Right ventricle myocardium inferior (tissue), 1 donor: Measurements from ENCODE around the gene PSMD5. TPM values are rescaled to one million over a fixed set of nuclear protein-coding genes. Genes with fewer than 3 reads are reported as not detected.

Experiments used
- ATAC-seq: fragments of 200-7000 bp; cut with Tn5 transposase; one replicate; pipeline ENCODE4 v1.9.1; 2020; ENCODE audit warnings: mild to moderate bottlenecking, moderate library complexity
- DNase-seq: peaks from one replicate; pipeline ENCODE4 v3.0.0; 2021; ENCODE audit errors: missing footprints
- intact Hi-C: fragments of 100-400 bp; cut with DNase I; formaldehyde crosslinking; loops from one replicate; pipeline ENCODE4 v1.11.0; 2022
- long read RNA-seq: library from polyadenylated mRNA; unstranded; transcript quantifications from one replicate; pipeline ENCODE4 v2.0.0, GENCODE V29; 2021
- total RNA-seq: library from RNA; stranded (reverse); fragmentation: NEBNext Ultra II Directional; extraction: Animal tissue kit (Norgen Biotek cat#: 25700); gene quantifications from one replicate; pipeline ENCODE4 v1.2.1, GENCODE V29; 2021
- donor health status: DM: no; HTN: yes; CAD: no; lungs with severe emphysema.

The PSMD5 gene
- total RNA-seq = 15.3 TPM
- long read RNA-seq, transcript PSMD5-201 (10 exons, 3,443 nt) = major isoform, 11 of 15 reads
- long read RNA-seq, partial matches to known transcripts = 0 of 15 reads
- long read RNA-seq, other reads (novel, unspliced or antisense) = 4 of 15 reads

DNA sequence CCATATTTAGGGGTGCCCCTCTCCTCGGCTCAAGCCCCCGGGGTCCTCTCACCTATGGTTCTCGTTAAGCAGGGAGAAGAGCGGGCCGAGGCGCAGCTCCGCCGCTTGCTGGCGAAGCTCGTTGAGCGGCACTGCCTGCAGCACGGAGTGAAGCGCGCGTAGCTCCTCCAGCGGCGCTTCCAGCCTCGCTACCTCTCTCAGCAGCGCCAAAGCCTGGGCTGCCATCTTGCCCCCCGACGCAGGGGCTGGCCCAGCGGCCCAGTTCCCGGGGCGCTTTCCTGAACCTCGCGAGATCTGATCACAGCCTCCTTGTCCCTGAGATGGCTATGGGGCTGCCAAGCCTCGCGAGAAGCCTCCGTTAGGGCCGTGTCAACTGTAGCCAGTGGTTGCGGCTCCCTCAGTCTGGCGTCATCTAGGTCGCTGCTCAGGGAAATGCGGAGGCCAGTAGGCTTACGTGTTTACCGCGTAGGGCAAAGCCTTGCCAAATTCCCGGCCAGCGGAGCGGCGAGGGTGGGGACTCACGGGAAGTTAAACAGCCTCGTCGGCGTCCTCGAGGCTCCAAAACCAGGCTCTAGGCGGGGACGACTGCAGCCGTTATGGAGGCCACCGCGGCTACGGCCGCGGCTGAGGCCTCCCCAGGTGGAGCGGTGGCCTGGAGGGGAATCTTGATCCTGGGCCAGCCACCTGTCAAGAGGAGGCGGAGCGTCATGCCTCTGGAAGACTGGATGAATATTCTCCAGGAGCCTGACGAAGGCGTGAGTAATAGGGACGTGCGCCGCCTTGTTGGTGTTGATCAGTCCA, at the start of gene PSMD5:
Gene PSMD5 (minus strand): TSS at position 238 of the 801 bp plus-strand sequence. CDS start 13 bp downstream, at position 225.
- intact Hi-C loops = loop anchor here (2.0 kb wide), 3 partner anchors 26 to 94 kb away; partner anchors contain the start of gene FBXW2
- ATAC-seq = peak; percentile 99
- peak; percentile 99 for DNase-seq

DNA sequence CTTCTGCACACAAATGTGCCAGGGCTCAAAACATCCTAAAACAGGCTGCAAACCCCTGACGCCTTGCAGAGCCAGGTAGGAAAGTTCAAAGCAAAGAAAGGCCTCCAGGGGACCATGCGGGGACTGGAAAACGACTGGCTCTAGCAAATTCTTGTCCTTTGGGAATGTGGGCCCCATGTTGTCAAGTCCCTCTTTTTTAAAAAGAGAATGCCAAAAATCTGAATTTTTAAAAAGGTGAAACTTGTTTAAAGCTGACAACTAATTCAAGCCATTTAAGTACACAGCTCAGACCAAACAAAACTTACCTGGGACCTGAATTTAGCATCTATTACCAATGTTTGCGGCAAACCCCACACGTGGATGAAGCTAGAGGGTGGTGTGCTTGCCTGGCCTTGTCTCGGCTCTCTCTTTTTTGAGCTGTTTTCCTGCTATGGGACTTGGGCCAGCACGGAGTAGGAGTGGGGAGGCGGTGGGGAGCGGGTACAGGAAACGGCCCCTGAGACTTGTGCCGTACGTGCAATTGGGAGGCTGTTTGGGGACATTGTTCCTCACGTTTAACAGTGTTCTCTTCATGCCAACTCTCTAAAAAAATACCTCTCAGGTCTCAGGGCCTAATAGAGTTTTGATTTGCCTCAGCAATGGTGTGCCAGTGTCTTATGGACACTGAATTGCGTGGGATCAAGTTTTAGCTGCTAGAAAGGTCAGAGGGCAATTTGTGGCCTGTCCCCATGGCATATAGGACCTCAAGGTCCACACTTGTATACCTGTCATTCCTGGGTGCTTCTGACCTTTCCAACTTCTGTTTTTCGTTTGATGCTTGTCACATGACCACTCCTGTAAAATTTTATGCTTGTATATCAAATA, 49.4 kb upstream of the PSMD5 start:
- intact Hi-C loops = no loop called here
- DNase-seq (no peak), ATAC-seq (no peak)

GRCh38 chr9:120891245-120891883, 48.6 kb upstream of the PSMD5 start:
- DNase-seq (no peak), ATAC-seq (no peak)
- intact Hi-C loops = no loop called here

DNA sequence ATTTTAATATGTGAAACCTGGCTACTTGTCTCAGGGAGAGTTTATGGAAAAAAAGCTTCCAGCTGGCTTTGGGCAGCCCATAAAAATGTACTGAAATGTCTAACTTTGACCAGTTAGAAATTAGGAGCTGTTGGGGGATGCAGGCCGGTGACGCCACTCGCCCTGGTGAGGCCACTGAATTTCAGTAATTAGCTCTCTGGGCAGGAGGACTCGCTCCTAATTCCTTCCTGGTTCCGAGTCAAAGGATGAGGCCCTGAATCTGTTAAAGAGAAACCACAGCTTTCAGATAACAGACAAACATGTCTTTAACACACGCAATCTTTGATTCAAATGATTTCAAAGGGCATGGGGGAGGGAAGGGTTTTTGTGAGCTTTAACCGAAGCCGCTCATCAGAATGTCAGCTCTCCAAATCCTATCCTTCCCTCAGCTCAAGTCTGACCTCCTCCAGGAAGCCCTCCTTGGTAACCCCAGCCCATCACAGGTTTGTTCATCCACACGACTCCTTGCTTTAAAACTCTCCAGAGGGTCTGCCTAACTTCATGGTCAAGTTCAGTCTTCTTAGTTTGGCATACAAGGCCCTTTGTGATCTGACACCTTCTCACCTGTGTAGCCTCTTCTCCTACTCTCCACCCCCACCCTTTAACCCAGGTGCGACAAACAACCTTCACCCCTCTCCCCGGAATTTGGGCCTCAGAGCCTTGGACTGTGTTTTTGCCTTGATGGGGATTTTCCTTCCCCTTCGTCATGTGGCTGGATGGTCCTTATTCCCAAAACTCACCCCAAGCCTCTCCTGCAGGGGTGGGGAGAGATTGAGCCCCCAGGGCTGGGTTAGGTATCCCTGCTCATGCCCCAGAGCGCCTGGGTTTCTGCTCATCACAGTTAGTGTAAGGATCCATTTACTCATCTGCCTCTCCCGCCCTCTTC, 47.9 kb upstream of the PSMD5 start:
- DNase-seq (no peak), ATAC-seq (no peak)
- intact Hi-C loops = no loop called here

- DNase-seq (no peak), ATAC-seq (peak; percentile 32)
- intact Hi-C loops = no loop called here
Measured at GRCh38 chr9:120889606-120890271, 47.0 kb upstream of the PSMD5 start.

GRCh38 chr9:120888626-120889025, 45.9 kb upstream of the PSMD5 start:
- DNase-seq (no peak), ATAC-seq (no peak)
- intact Hi-C loops = no loop called here

DNA sequence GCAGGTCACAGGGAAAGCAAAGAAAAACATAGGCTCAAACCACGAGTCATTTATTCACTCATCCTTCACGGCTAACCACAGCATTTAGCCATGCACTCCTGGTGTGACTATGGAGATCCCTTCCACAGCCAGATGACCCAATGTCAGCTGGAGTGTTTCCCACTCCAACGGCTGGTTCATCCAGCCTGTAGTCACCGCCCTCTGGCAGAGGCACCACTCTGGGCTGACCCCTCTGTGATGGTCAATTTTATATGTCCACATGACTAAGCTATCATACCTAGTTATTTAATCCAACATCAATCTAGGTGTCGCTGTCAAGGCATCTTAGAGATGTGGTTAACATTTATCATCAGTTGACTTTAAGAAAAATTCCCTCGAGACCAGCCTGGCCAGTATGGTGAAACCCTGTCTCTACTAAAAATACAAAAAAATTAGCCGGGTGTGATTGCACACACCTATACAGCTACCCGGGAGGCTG, 43.8 kb upstream of the PSMD5 start:
- intact Hi-C loops = no loop called here
- ATAC-seq = peak; percentile 76
- peak; percentile 72 for DNase-seq

GRCh38 chr9:120885958-120886357, 43.2 kb upstream of the PSMD5 start:
- DNase-seq = no peak
- intact Hi-C loops = no loop called here
- ATAC-seq = peak; percentile 76

- DNase-seq = no peak
- intact Hi-C loops = no loop called here
- no peak for ATAC-seq
Measured at GRCh38 chr9:120885457-120885856, 42.7 kb upstream of the PSMD5 start.

GRCh38 chr9:120883608-120883996, 40.9 kb upstream of the PSMD5 start:
- ATAC-seq = no peak
- intact Hi-C loops = no loop called here

DNA sequence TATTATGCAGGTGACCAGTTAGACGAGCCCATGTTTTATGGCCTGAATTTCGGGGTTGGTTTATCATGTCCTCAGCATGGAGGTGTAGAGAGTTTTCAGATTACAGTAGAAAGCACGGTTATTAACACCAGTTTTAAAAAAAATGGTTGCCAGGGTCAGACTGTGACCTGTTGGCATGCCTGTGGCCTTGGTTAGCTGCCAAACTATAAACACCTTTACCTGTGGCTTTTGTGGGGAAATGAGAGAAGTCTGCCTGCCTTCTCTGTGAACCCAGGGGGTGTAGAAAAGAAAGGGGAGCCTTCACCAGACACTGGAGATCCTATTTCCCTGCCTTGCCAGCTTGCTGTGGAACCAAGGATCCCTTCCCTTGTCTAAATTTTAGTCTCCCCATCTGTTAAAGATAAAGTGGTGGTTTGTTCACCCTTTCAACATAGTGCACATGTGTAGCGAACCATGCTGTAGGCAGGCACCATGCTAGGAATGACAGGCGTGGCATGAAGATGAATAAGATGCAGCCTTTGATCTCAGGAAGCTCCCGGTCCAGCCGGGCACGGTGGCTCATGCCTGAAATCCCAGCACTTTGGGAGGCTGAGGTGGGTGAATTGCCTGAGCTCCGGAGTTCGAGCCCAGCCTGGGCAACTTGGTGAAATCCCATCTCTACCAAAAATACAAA, 40.3 kb upstream of the PSMD5 start:
- intact Hi-C loops = no loop called here
- no peak for DNase-seq
- no peak for ATAC-seq

More at GRCh38 chr9:120883608-120883996, 40.9 kb upstream of the PSMD5 start:
- no peak for DNase-seq

DNA sequence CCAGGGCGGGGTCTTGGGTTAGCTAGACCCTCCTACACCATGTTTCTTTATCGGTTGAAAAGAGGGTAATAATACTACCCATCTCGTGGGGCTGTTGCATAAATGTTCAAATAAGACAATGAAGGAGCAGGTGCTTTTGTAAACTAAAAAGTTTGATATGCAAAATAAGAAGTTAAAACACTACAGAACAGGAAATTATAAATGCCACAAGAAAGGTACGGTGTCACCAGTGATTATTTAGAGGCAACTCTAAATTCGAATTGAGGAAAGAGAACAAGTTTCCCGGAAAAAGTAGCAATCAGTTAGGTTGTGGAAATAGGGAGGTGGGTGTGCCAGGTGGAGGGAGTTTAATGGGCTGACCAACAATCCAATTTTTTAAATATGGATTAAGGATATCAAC, 36.7 kb upstream of the PSMD5 start:
- DNase-seq (no peak), ATAC-seq (no peak)
- intact Hi-C loops = no loop called here

DNA sequence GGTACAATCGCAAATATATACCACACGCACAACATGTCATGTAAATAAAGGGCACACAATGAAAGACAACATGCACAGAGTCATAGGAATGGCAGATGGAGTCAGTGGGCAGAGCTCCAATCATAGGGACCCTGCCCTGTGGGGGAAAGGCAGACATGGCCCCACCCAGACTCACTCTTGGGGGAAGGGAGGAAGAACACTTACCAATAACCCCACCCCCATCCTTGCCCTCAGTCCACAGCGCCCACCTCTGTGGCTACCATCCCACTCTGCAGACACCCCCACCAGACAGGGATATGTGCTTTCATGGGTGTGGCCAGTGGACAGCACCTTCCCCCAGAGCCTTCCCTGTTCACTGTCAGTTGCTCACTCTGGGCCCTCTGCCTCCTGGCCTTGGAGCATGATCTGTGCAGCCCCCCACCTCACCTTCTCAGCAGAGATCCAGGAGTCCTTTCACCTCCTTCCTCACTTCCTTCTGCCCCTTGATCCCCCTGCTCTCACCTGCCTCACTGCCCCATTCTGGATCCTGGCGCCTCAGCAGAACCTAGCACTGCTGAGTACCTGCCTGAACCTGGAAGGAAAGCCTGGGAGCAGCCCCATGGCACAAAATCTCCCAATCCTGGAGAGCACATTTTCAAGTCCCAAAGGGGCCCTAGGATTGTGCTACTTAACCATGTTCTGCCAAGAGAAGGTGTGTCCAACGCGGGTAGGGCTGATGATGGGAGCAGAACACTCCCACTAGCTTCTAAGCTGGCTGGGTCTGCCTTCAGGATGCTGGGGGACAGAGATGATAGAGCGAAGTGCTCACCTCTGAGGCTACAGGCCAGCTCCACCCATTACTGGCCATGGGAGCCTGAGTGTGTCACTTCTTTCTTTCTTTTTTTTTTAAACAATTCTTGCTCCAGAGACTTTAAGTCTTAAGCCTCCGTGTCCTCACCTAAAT, 35.7 kb upstream of the PSMD5 start:
- no peak for ATAC-seq
- intact Hi-C loops = no loop called here
- no peak for DNase-seq

DNA sequence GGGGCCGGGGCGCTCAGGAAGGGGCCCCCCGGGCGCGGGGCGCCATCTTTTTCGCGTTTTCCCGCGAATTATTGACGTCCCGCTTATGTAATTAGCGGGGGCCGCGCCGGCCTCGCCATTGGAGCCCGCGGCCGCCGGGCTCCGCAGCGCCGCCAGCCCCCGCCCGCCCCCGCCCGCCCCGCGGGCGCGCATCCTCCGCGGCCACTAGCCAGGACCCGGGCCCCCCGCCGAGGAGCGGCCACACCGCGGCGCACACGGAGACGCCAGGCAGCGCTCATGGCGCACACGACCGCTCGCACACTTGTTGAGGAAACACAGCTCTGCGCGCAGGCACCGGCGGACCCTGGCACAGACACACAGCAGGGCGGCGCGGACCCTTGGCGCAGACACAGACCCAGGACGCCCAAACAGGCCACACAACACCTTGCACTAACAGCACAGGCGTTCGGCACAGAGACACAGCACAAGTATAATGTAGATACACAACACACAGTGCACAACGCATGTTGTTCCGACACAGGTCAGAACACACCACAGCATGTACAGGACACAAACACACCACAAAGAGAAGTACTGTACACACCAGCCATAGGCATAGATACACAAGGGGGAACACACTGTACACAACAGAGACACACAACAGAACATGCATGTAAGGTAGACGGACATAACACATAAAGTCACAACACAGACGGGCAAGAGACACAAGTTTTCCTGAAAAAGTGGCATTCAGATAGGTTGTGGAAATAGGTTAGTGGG, 34.7 kb upstream of the PSMD5 start:
- ATAC-seq (peak; percentile 49), DNase-seq (peak; percentile 87)
- intact Hi-C loops = no loop called here

DNA sequence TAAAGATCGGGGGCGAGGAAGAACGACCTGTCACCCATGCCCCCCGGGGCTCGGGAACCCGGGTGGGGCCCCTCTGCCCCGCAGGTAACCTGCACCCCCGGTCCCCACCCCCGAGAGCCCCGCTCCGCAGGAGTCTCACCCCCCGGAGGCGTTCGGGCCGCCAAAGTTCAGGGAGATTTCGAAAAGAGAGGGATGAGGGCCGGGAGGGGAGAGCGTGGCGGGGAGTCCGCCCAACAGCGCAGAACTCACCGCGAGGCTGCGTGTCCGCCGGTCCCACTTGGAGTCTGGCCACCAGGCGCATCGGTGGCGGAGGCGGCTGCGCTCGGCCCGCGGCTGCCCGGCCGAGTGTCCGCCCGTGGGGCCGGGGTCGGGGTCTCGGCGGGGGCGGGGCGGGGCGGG, 34.1 kb upstream of the PSMD5 start, which contains the start of gene PHF19:
Gene PHF19 (minus strand): TSS at position 347 of the 399 bp plus-strand sequence. CDS start 2,447 bp downstream, outside the sequence.
- DNase-seq (peak; percentile 76), ATAC-seq (peak; percentile 30)
- intact Hi-C loops = no loop called here
